Measurements from ENCODE around the gene RDH5. TPM values are rescaled to one million over a fixed set of nuclear protein-coding genes. Genes with fewer than 3 reads are reported as not detected.

Gene RDH5
- total and polyA plus RNA-seq, 4 donors, result 3.1 to 5.4 (median 3.9) TPM

- peaks cover 0 to 4% (median 0%) of the 10 kb centered on the region in 3 donors for H3K27me3 ChIP-seq (ENCODE audit: control insufficient read depth in 3 of 3, insufficient read depth in 3 of 3, low read length in 2 of 3)
- H3K27ac ChIP-seq (ENCODE audit: low read depth in 1 of 2, low read length in 1 of 2), result no peak overlapping the region
- no peaks in the 10 kb centered on the region for H3K9me3 ChIP-seq (ENCODE audit: control insufficient read depth in 4 of 4, insufficient read depth in 3 of 4, low read length in 3 of 4)
- H3K4me1 ChIP-seq (ENCODE audit: control insufficient read depth in 5 of 5, insufficient read depth in 5 of 5, low read length in 5 of 5), result no peaks in the 10 kb centered on the region
- DNase-seq, result no peak
- no peak overlapping the region for H3K9ac ChIP-seq (ENCODE audit: insufficient read depth in 1 of 2, low read length in 2 of 2)
- WGBS, 2 donors, result 67 to 70% methylated on average over 8 of the region's 8 CpGs
- H3K4me3 ChIP-seq, result no peak overlapping the region
- no peak for ATAC-seq (ENCODE audit: insufficient read depth, low FRiP score)
- no peaks in the 10 kb centered on the region for H3K36me3 ChIP-seq (ENCODE audit: control insufficient read depth in 4 of 4, insufficient read depth in 4 of 4, low read length in 4 of 4)
- TF ChIP-seq CTCF (IDR thresholded peaks at IDR 0.05; ENCODE audit: control extremely low read depth, extremely low read depth), result no peak
Observed at GRCh38 chr12:55675666-55676065, 44.5 kb upstream of the RDH5 start.

GRCh38 chr12:55676707-55677106 is 43.5 kb upstream of the RDH5 start:
- ATAC-seq (ENCODE audit: insufficient read depth, low FRiP score), result no peak
- peaks cover 0 to 5% (median 0%) of the 10 kb centered on the region in 5 donors for H3K4me1 ChIP-seq (ENCODE audit: control insufficient read depth in 5 of 5, insufficient read depth in 5 of 5, low read length in 5 of 5)
- WGBS, 2 donors, result 31 to 63% methylated on average over 6 of the region's 6 CpGs
- no peak overlapping the region for H3K9ac ChIP-seq (ENCODE audit: insufficient read depth in 1 of 2, low read length in 2 of 2)
- peaks cover 0 to 4% (median 0%) of the 10 kb centered on the region in 3 donors for H3K27me3 ChIP-seq (ENCODE audit: control insufficient read depth in 3 of 3, insufficient read depth in 3 of 3, low read length in 2 of 3)
- DNase-seq, result no peak
- no peaks in the 10 kb centered on the region for H3K36me3 ChIP-seq (ENCODE audit: control insufficient read depth in 4 of 4, insufficient read depth in 4 of 4, low read length in 4 of 4)
- no peak overlapping the region for H3K27ac ChIP-seq (ENCODE audit: low read depth in 1 of 2, low read length in 1 of 2)
- no peak for TF ChIP-seq CTCF (IDR thresholded peaks at IDR 0.05; ENCODE audit: control extremely low read depth, extremely low read depth)
- no peaks in the 10 kb centered on the region for H3K9me3 ChIP-seq (ENCODE audit: control insufficient read depth in 4 of 4, insufficient read depth in 3 of 4, low read length in 3 of 4)
- H3K4me3 ChIP-seq, result no peak overlapping the region

- ATAC-seq (ENCODE audit: insufficient read depth, low FRiP score) (no peak), DNase-seq (no peak)
- H3K9ac ChIP-seq (ENCODE audit: insufficient read depth in 1 of 2, low read length in 2 of 2), result no peak overlapping the region
- peaks cover 0 to 4% (median 0%) of the 10 kb centered on the region in 3 donors for H3K27me3 ChIP-seq (ENCODE audit: control insufficient read depth in 3 of 3, insufficient read depth in 3 of 3, low read length in 2 of 3)
- H3K4me3 ChIP-seq, result no peak overlapping the region
- WGBS, 2 donors, result 92% methylated on average over 5 of the region's 5 CpGs
- no peak for TF ChIP-seq CTCF (IDR thresholded peaks at IDR 0.05; ENCODE audit: control extremely low read depth, extremely low read depth)
- H3K9me3 ChIP-seq (ENCODE audit: control insufficient read depth in 4 of 4, insufficient read depth in 3 of 4, low read length in 3 of 4), result no peaks in the 10 kb centered on the region
- no peak overlapping the region for H3K27ac ChIP-seq (ENCODE audit: low read depth in 1 of 2, low read length in 1 of 2)
- no peaks in the 10 kb centered on the region for H3K36me3 ChIP-seq (ENCODE audit: control insufficient read depth in 4 of 4, insufficient read depth in 4 of 4, low read length in 4 of 4)
- H3K4me1 ChIP-seq (ENCODE audit: control insufficient read depth in 5 of 5, insufficient read depth in 5 of 5, low read length in 5 of 5), result peaks cover 0 to 5% (median 0%) of the 10 kb centered on the region in 5 donors
Observed at GRCh38 chr12:55679691-55680090, 40.5 kb upstream of the RDH5 start.
